PFSK-1 (cell line): ENCODE results near the gene UBQLN1.

ENCODE experiments used
- FOXP2 ChIP-seq: optimal IDR thresholded peaks from 2 replicates; pipeline ENCODE3; 2011; ENCODE audit warnings: borderline replicate concordance, control low read depth, inconsistent platforms; ENCODE audit not compliant: insufficient read depth; ENCODE audit errors: extremely low read length, extremely low read depth
- POLR2AphosphoS5 ChIP-seq: IDR thresholded peaks from 2 replicates; pipeline ENCODE4 v1.6.1; 2012; ENCODE audit warnings: low read depth, mild to moderate bottlenecking, control low read depth, low read length, moderate library complexity
- REST ChIP-seq, 2 experiments: IDR thresholded peaks; 2 replicates each; pipeline versions ENCODE4 v1.6.1 to v1.8.0; 2011 to 2012; ENCODE audit warnings: low read depth in 2 of 2, low read length in 2 of 2, control low read depth in 1 of 2, inconsistent platforms in 1 of 2, mild to moderate bottlenecking in 1 of 2, moderate library complexity in 1 of 2; ENCODE audit not compliant: insufficient read depth in 1 of 2
- SIN3A ChIP-seq: IDR thresholded peaks from 2 replicates; pipeline ENCODE4 v1.6.1; 2012; ENCODE audit warnings: mild to moderate bottlenecking, low read length, moderate library complexity, borderline replicate concordance; ENCODE audit not compliant: insufficient read depth
- TAF1 ChIP-seq: IDR thresholded peaks from 2 replicates; pipeline ENCODE4 v1.6.1; 2012; ENCODE audit warnings: low read length, control low read depth, borderline replicate concordance; ENCODE audit not compliant: insufficient read depth

Gene UBQLN1

DNA sequence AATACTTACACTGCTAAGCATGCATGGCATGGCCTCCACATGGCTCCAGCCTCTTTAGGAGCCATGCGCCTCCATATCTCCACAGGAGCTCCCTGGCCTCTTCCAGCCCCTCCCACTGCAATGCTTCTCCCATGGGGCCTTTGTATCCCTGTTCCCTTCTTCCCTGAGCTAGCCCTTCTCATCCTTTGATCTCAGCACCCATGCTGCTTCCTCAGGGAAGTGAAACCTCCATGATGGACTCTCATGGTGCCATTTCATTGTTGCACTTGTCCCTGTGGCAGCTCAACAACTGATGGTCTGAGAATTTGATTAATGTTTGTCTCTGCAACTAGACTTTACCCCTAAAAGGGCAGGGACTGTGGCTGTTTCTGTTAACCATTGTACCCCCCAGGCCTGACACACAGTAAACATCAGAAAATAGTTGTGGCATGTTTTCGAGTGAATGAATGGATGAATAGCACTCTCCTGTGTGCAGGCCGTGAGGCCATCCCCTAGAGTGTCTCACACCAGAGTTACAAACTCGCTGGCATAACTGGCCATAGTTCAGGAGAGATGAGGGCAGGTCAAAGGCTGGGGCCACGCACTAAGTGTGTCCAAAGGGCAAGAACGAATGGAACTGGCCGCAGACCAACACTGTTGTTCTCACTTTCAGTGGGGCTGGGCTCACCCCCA lies 78.2 kb downstream of the UBQLN1 start:
- TF ChIP-seq POLR2AphosphoS5 = no peak
- no peak for TF ChIP-seq FOXP2
- TF ChIP-seq REST (IDR thresholded peaks at IDR 0.05; ENCODE audit: insufficient read depth in 1 of 2, low read depth in 2 of 2, low read length in 2 of 2) = no peak
- TF ChIP-seq SIN3A = no peak
- TF ChIP-seq TAF1 = no peak

- TF ChIP-seq POLR2AphosphoS5 (no peak), REST (IDR thresholded peaks at IDR 0.05; ENCODE audit: insufficient read depth in 1 of 2, low read depth in 2 of 2, low read length in 2 of 2) (no peak), TAF1 (no peak), SIN3A (no peak), FOXP2 (no peak)
Measured at GRCh38 chr9:83628540-83628939, 79.2 kb downstream of the UBQLN1 start.

DNA sequence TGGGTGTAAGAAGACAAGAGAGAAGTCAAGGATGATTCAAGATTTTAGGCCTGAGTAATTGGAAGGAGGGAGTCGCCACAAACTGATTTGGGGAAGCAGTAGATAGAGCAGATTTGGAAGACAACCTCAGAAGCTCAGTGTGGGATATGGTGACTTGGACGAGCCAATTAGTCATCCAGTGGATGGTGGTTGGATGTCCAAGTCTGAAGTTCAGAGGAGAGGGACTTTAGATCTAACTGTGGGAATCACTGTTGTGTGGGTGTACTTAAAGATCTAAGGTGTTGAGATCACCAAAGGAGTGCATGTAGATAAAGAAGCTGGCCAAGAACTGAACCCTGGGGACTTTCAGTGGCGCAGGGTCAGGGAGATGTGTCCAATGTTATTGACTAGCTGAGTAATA lies 82.6 kb downstream of the UBQLN1 start:
- TF ChIP-seq REST (IDR thresholded peaks at IDR 0.05; ENCODE audit: insufficient read depth in 1 of 2, low read depth in 2 of 2, low read length in 2 of 2) = no peak
- TF ChIP-seq TAF1 = no peak
- no peak for TF ChIP-seq SIN3A
- TF ChIP-seq FOXP2 = no peak
- TF ChIP-seq POLR2AphosphoS5 = no peak

DNA sequence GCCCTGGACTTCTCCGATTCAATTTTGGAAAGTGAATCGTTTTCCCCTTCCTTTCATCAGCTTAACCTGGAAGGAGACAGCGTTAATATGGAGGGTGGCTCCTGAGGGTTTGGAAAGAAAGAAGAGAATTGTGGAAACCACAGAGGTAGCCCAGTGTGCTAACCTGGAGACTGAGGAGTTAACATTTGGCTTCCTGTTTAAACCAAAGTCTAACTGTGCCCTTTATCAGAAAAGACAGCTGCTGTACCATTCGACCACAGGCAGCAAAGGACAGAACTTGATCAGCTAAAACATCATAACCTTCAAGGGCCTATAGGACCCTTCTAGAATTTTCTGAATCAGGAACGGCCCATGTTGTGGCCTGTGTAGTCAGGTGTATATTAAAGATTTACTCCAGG lies 84.1 kb downstream of the UBQLN1 start:
- TF ChIP-seq POLR2AphosphoS5 = no peak
- TF ChIP-seq TAF1 = no peak
- no peak for TF ChIP-seq SIN3A
- TF ChIP-seq REST (IDR thresholded peaks at IDR 0.05; ENCODE audit: insufficient read depth in 1 of 2, low read depth in 2 of 2, low read length in 2 of 2) = no peak
- TF ChIP-seq FOXP2 = no peak
